Measurements from ENCODE around the gene PAXX.

The PAXX gene

GRCh38 chr9:136982232-136983051 lies 9.8 kb upstream of the PAXX start, which contains the start of gene LCNL1:
Gene LCNL1 (plus strand): TSS chr9:136982993. CDS start chr9:136983587, 594 bp downstream.
- ATAC-seq (ENCODE audit: insufficient read depth, low read depth) = no peak
- H3K4me1 ChIP-seq (ENCODE audit: insufficient read depth, low read length) = no peaks in the 10 kb centered on the region
- no peaks in the 10 kb centered on the region for H3K9me3 ChIP-seq (ENCODE audit: insufficient read depth, low read length, severe bottlenecking)
- H2AFZ ChIP-seq (ENCODE audit: low read depth, low read length) = no peak within 1 kb of the TSS
- no peaks in the 10 kb centered on the region for H4K20me1 ChIP-seq (ENCODE audit: insufficient read depth, low read length)
- H3K9ac ChIP-seq (ENCODE audit: low read depth, low read length) = no peak within 1 kb of the TSS
- H3K79me2 ChIP-seq (ENCODE audit: insufficient read depth, low read length) = no peaks in the 10 kb centered on the region
- DNase-seq = no peak
- H3K27me3 ChIP-seq (ENCODE audit: insufficient read depth, low read length, poor library complexity) = no peaks in the 10 kb centered on the region
- TF ChIP-seq EZH2 (IDR thresholded peaks at IDR 0.05; ENCODE audit: borderline replicate concordance, low read depth, low read length, severe bottlenecking) (no peak), CTCF (IDR thresholded peaks at IDR 0.05; ENCODE audit: borderline replicate concordance, extremely low read depth, low read length, poor library complexity, severe bottlenecking) (no peak)
- no peak within 1 kb of the TSS for H3K4me2 ChIP-seq (ENCODE audit: insufficient read depth, low read length)
- no peaks in the 10 kb centered on the region for H3K36me3 ChIP-seq (ENCODE audit: insufficient read depth, low read length)
- H3K27ac ChIP-seq (ENCODE audit: low read length) = no peak within 1 kb of the TSS
- H3K4me3 ChIP-seq (ENCODE audit: low read depth in 1 of 2, low read length in 2 of 2) = no peak within 1 kb of the TSS

DNA sequence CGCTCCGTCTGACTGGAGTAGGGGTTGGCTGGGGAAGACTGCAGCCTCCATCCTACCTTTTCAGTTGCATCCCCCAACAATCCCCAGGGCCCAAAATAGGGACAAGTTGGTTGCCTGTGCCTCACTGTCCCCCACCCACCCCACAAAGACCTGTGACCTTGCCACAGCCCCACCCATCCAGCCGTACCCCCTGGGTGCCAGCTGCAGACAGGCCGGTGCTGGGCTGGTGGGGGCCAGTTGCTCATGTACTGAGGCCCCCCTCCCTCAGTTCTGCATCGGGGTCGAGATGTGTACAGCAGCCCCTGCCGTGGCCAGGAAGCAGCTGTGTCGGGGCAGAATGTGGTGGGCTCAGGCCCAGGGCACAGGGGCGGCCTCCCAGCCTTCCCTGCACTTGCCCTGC lies 9.1 kb upstream of the PAXX start:
- Histone ChIP-seq H4K20me1 (ENCODE audit: insufficient read depth, low read length) (no peaks in the 10 kb centered on the region), H3K9ac (ENCODE audit: low read depth, low read length) (no peak overlapping the region), H3K79me2 (ENCODE audit: insufficient read depth, low read length) (no peaks in the 10 kb centered on the region), H3K4me3 (ENCODE audit: low read depth in 1 of 2, low read length in 2 of 2) (no peak overlapping the region), H3K27me3 (ENCODE audit: insufficient read depth, low read length, poor library complexity) (no peaks in the 10 kb centered on the region), H3K9me3 (ENCODE audit: insufficient read depth, low read length, severe bottlenecking) (no peaks in the 10 kb centered on the region), H3K4me2 (ENCODE audit: insufficient read depth, low read length) (no peak overlapping the region), H3K27ac (ENCODE audit: low read length) (no peak overlapping the region), H2AFZ (ENCODE audit: low read depth, low read length) (no peak overlapping the region), H3K36me3 (ENCODE audit: insufficient read depth, low read length) (no peaks in the 10 kb centered on the region), H3K4me1 (ENCODE audit: insufficient read depth, low read length) (no peaks in the 10 kb centered on the region)
- ATAC-seq (ENCODE audit: insufficient read depth, low read depth) (no peak), DNase-seq (no peak)
- TF ChIP-seq EZH2 (IDR thresholded peaks at IDR 0.05; ENCODE audit: borderline replicate concordance, low read depth, low read length, severe bottlenecking) = no peak
- no peak for TF ChIP-seq CTCF (IDR thresholded peaks at IDR 0.05; ENCODE audit: borderline replicate concordance, extremely low read depth, low read length, poor library complexity, severe bottlenecking)

DNA sequence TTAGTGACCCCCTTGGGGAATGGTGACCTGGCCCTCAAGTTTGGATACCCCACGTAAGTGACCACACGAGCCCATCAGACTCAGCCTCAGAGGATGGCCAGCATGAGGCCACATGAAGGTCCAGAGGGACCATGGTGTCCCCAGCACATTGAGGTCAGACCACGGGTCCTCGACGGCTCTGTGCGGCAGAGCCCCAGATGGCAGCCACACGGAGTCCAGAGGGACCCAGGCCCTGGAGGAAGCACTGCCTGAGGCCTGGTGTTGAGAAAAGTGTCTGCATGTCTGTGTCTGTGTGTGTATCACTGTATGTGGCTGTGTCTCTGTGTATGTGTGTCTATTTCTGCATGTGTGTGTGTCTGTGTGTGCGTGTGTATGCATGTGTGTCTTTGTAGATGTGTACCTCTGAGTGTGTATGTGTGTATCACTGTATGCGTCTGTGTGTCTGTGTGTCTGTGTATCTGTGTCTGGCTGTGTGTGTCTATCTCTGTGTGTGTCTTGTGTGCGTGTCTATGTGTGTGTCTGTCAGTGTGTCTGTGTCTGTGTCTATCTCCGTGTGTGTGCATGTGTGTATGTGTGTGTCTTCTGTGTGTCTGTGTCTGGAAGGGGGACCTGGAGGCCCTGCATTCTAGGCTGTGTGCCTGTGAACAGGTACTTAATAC lies 8.4 kb upstream of the PAXX start:
- H3K79me2 ChIP-seq (ENCODE audit: insufficient read depth, low read length) = no peaks in the 10 kb centered on the region
- no peak overlapping the region for H3K4me2 ChIP-seq (ENCODE audit: insufficient read depth, low read length)
- no peaks in the 10 kb centered on the region for H3K9me3 ChIP-seq (ENCODE audit: insufficient read depth, low read length, severe bottlenecking)
- TF ChIP-seq CTCF (IDR thresholded peaks at IDR 0.05; ENCODE audit: borderline replicate concordance, extremely low read depth, low read length, poor library complexity, severe bottlenecking) = no peak
- TF ChIP-seq EZH2 (IDR thresholded peaks at IDR 0.05; ENCODE audit: borderline replicate concordance, low read depth, low read length, severe bottlenecking) = no peak
- ATAC-seq (ENCODE audit: insufficient read depth, low read depth) = no peak
- no peaks in the 10 kb centered on the region for H3K4me1 ChIP-seq (ENCODE audit: insufficient read depth, low read length)
- H2AFZ ChIP-seq (ENCODE audit: low read depth, low read length) = no peak overlapping the region
- no peak overlapping the region for H3K9ac ChIP-seq (ENCODE audit: low read depth, low read length)
- H3K27me3 ChIP-seq (ENCODE audit: insufficient read depth, low read length, poor library complexity) = no peaks in the 10 kb centered on the region
- no peak for DNase-seq
- no peaks in the 10 kb centered on the region for H3K36me3 ChIP-seq (ENCODE audit: insufficient read depth, low read length)
- H4K20me1 ChIP-seq (ENCODE audit: insufficient read depth, low read length) = no peaks in the 10 kb centered on the region
- H3K27ac ChIP-seq (ENCODE audit: low read length) = no peak overlapping the region
- H3K4me3 ChIP-seq (ENCODE audit: low read depth in 1 of 2, low read length in 2 of 2) = no peak overlapping the region
